GM12878 (cell line): ENCODE results near the gene SMARCD2. TPM values are rescaled to one million over a fixed set of nuclear protein-coding genes. Genes with fewer than 3 reads are reported as not detected.
"Not testable (repeated sequence)": the region's sequence is repeated elsewhere in the genome, so short reads cannot be mapped to it uniquely, and the experiment has no call there.

Experiments
- ATAC-seq: fragments of 200-7000 bp; cut with Tn5 transposase; 3 replicates; pipeline ENCODE4 v1.9.1; 2020; ENCODE audit warnings: mild to moderate bottlenecking, moderate library complexity
- BruUV-seq: library from RNA; stranded (reverse); fragments of 400-500 nt; replicated peaks from 2 replicates; lab custom pipeline; 2021; lab: Mats Ljungman, UMichigan
- CTCF ChIA-PET: fragments of 300-600 bp; sonication (Branson Sonifier 250); formaldehyde crosslinking; extraction: SDS; loops from one replicate; lab custom pipeline; 2021; ENCODE audit warnings: inconsistent platforms; lab: Yijun Ruan, JAX
- POLR2A ChIA-PET: fragments of 350-600 bp; formaldehyde crosslinking; extraction: SDS; loops from one replicate; lab custom pipeline; 2021; ENCODE audit warnings: inconsistent platforms; lab: Charles Lee
- RAD21 ChIA-PET: fragments of 300-600 bp; sonication (Branson Sonifier 250); formaldehyde crosslinking; loops from one replicate; lab custom pipeline; 2023; ENCODE audit warnings: antibody characterized with exemption; ENCODE audit not compliant: unreplicated experiment; lab: Charles Lee
- SMC1A ChIA-PET: fragments of 300-600 bp; sonication (Branson Sonifier 250); formaldehyde crosslinking; loops from one replicate; lab custom pipeline; 2023; ENCODE audit not compliant: unreplicated experiment, uncharacterized antibody; lab: Charles Lee
- DNase-seq: peaks from one replicate; pipeline ENCODE4 v3.0.0-alpha.2; 2011; ENCODE audit warnings: low read depth, low spot score
- FAIRE-seq: peaks from 3 replicates; lab custom pipeline; 2011; peaks lifted over from hg19 to GRCh38; lab: Jason Lieb, UNC
- H2AFZ ChIP-seq: 2 replicates; pipeline ENCODE4 v1.6.0; 2011; ENCODE audit warnings: low read depth, low read length, control low read depth; ENCODE audit not compliant: control insufficient read depth
- H3K27ac ChIP-seq: 2 replicates; pipeline ENCODE4 v1.5.1; 2011; ENCODE audit warnings: control low read depth; ENCODE audit not compliant: control insufficient read depth, insufficient read depth
- H3K27me3 ChIP-seq, 2 experiments: replicated peaks in 1 of 2; 2 replicates each; pipeline versions ENCODE4 v1.6.0 to v1.6.1; 2011; ENCODE audit warnings: low read length in 1 of 2; ENCODE audit not compliant: control insufficient read depth in 2 of 2, insufficient read depth in 2 of 2
- H3K36me3 ChIP-seq, 2 experiments: 2 replicates each; pipeline ENCODE4 v1.5.1; 2011; ENCODE audit warnings: low read length in 1 of 2; ENCODE audit not compliant: control insufficient read depth in 2 of 2, insufficient read depth in 2 of 2
- H3K4me1 ChIP-seq: 2 replicates; pipeline ENCODE4 v1.6.1; 2011; ENCODE audit warnings: mild to moderate bottlenecking, low read length, moderate library complexity, mixed read lengths; ENCODE audit not compliant: control insufficient read depth, insufficient read depth
- H3K4me2 ChIP-seq: 2 replicates; pipeline ENCODE4 v1.6.0; 2011; ENCODE audit warnings: control low read depth; ENCODE audit not compliant: control insufficient read depth, insufficient read depth
- H3K4me3 ChIP-seq: fragments of 200-600 bp; sonication (generic); 2 replicates; pipeline ENCODE4 v1.5.1; 2016
- H3K79me2 ChIP-seq: 2 replicates; pipeline ENCODE4 v1.6.0; 2011; ENCODE audit warnings: low read length; ENCODE audit not compliant: control insufficient read depth, insufficient read depth
- H3K9ac ChIP-seq: 2 replicates; pipeline ENCODE4 v1.8.0; 2011; ENCODE audit warnings: low read length, control low read depth, mixed read lengths; ENCODE audit not compliant: control insufficient read depth, insufficient read depth
- H3K9me3 ChIP-seq: replicated peaks from 3 replicates; pipeline ENCODE4 v1.5.1; 2011; ENCODE audit warnings: mild to moderate bottlenecking, low read length; ENCODE audit not compliant: control insufficient read depth, insufficient read depth
- H4K20me1 ChIP-seq: 2 replicates; pipeline ENCODE4 v1.6.0; 2011; ENCODE audit not compliant: control insufficient read depth, insufficient read depth
- CTCF ChIP-seq, 3 experiments: IDR thresholded peaks in 2 of 3; conservative IDR thresholded peaks in 1 of 3; 2 replicates each; pipeline ENCODE4 v1.5.1; 2011; ENCODE audit warnings: low read depth in 3 of 3, low read length in 3 of 3, mild to moderate bottlenecking in 3 of 3, control low read depth in 2 of 3, moderate library complexity in 2 of 3, inconsistent platforms in 1 of 3, mixed read lengths in 1 of 3; ENCODE audit not compliant: control insufficient read depth in 2 of 3, insufficient read depth in 1 of 3; ENCODE audit errors: extremely low read depth in 1 of 3
- whole genome bisulfite sequencing: methylation state at CpG from one replicate; pipeline ENCODE4 v1.1.6; 2016; ENCODE audit warnings: low lambda C conversion rate; ENCODE audit not compliant: insufficient replicate concordance, insufficient coverage; ENCODE audit errors: missing lambda C conversion rate; 5-methylcytosine and 5-hydroxymethylcytosine counted together
- in situ Hi-C: fragments of 300-500 bp; cut with MboI; formaldehyde crosslinking; loops from 9 replicates; pipeline ENCODE4 v1.14.3; 2018; ENCODE audit warnings: mixed read lengths
- intact Hi-C: fragments of 100-400 bp; cut with micrococcal nuclease; formaldehyde crosslinking; loops from one replicate; pipeline ENCODE4 v1.14.2; 2022; ENCODE audit not compliant: unreplicated experiment
- polyA plus RNA-seq, 11 experiments: library from polyadenylated mRNA; depleted of rRNA in 4 of 11; unstranded in 6 of 11; stranded (reverse) in 5 of 11; fragments of >200 nt; fragmentation: Nextera tagmentation in 4 of 11; fragmentation: Illumina TruSeq in 1 of 11; extraction: Ambion mirVana in 4 of 11; extraction: Trizol in 1 of 11; gene quantifications; 1 replicate in 1 of 11; 2 replicates in 10 of 11; pipeline versions ENCODE4 v1.2.1 to v1.2.3, GENCODE V29; 2011 to 2016; ENCODE audit warnings: inconsistent platforms in 2 of 11, missing spikeins in 2 of 11, low read depth in 1 of 11
- total RNA-seq, 4 experiments: library from RNA; depleted of rRNA in 3 of 4; stranded (reverse); fragments of >200 nt in 3 of 4; fragmentation: Illumina TruSeq in 1 of 4; extraction: Trizol in 1 of 4; gene quantifications; 2 replicates each; pipeline versions ENCODE4 v1.2.1 to v1.2.3, GENCODE V29; 2013 to 2021

Gene SMARCD2
- total and polyA plus RNA-seq, 10 of the 15 experiments (the other 5 are each of a cell fraction or from before 2014, with no cell fraction given) = 2.4 to 111 (median 63.6) TPM

GRCh38 chr17:63870292-63870665 lies 27.8 kb upstream of the SMARCD2 start:
- H3K4me2 ChIP-seq, H3K9ac ChIP-seq, RAD21 ChIA-PET, H3K4me1 ChIP-seq, intact Hi-C loops, H4K20me1 ChIP-seq, H2AFZ ChIP-seq, H3K36me3 ChIP-seq, FAIRE-seq, H3K27me3 ChIP-seq, ATAC-seq, H3K79me2 ChIP-seq, in situ Hi-C loops, H3K27ac ChIP-seq, POLR2A ChIA-PET, DNase-seq, H3K4me3 ChIP-seq, BruUV-seq, H3K9me3 ChIP-seq: not testable (repeated sequence)
- SMC1A ChIA-PET = interaction anchor here (0.8 kb wide), 1 partner anchor 29 kb away, joined by 3 read pairs; no protein-coding TSS in a partner anchor
- 37% methylated on average over 4 of the region's 4 CpGs for WGBS
- CTCF ChIA-PET = interaction anchor here (0.6 to 1.3 kb wide), 5 partner anchors 10 to 87 kb away, joined by 3 to 5 read pairs (median 3); no protein-coding TSS in a partner anchor

- H3K79me2 ChIP-seq, H3K9ac ChIP-seq, H3K9me3 ChIP-seq, intact Hi-C loops, H3K27me3 ChIP-seq, DNase-seq, H2AFZ ChIP-seq, H3K36me3 ChIP-seq, FAIRE-seq, H3K4me3 ChIP-seq, H4K20me1 ChIP-seq, in situ Hi-C loops, POLR2A ChIA-PET, RAD21 ChIA-PET, H3K4me1 ChIP-seq, BruUV-seq, H3K27ac ChIP-seq, H3K4me2 ChIP-seq: not testable (repeated sequence)
- CTCF ChIA-PET = interaction anchor here (0.7 to 1.3 kb wide), 4 partner anchors 9 to 87 kb away, joined by 3 to 5 read pairs (median 3); no protein-coding TSS in a partner anchor
- SMC1A ChIA-PET = interaction anchor here (0.6 to 0.9 kb wide), 3 partner anchors 9 to 28 kb away, joined by 3 read pairs; no protein-coding TSS in a partner anchor
- peak; percentile 70 for ATAC-seq
- WGBS = 32% methylated on average over 9 of the region's 9 CpGs
- TF ChIP-seq CTCF (IDR thresholded peaks at IDR 0.05 in 2 of 3, conservative IDR thresholded peaks at IDR 0.05 in 1 of 3; ENCODE audit: control insufficient read depth in 2 of 3, extremely low read depth in 1 of 3, insufficient read depth in 1 of 3, low read depth in 3 of 3, low read length in 3 of 3) = peak in 1 of 3 experiments; percentile 23; a peak in 1 of 6 replicates
Measured at GRCh38 chr17:63869491-63870291, 27.2 kb upstream of the SMARCD2 start.
